Esophagus squamous epithelium (tissue), 4 donors: ENCODE results near the gene SPACA6.

Source experiments
- CTCF ChIP-seq, 6 experiments: fragments of 450-650 bp in 4 of 6; fragments of 200-600 bp in 2 of 6; sonication (generic) in 2 of 6; IDR thresholded peaks; one replicate each; pipeline ENCODE4 v1.5.1; 2016 to 2019; ENCODE audit warnings: antibody characterized with exemption in 6 of 6, mild to moderate bottlenecking in 4 of 6, moderate library complexity in 4 of 6
- POLR2A ChIP-seq, 4 donors: fragments of 450-650 bp; IDR thresholded peaks; one replicate each; pipeline ENCODE4 v1.6.1; 2017; ENCODE audit warnings: antibody characterized with exemption in 4 of 4, mild to moderate bottlenecking in 4 of 4, moderate library complexity in 3 of 4

- TF ChIP-seq CTCF (IDR thresholded peaks at IDR 0.05) (no peak), POLR2A (IDR thresholded peaks at IDR 0.05) (no peak)
Measured at GRCh38 chr19:51697169-51697776, 4.1 kb downstream of the SPACA6 start.
